GM12878 (cell line): ENCODE results near the gene IL18R1.

ENCODE experiments used
- ATF2 ChIP-seq: IDR thresholded peaks from 2 replicates; pipeline ENCODE4 v1.6.1; 2012; ENCODE audit warnings: low read length, inconsistent platforms
- IKZF1 ChIP-seq: fragments of 450-650 bp; conservative IDR thresholded peaks from 2 replicates; pipeline ENCODE4 v1.6.1; 2017; ENCODE audit warnings: antibody characterized with exemption, mild to moderate bottlenecking
- MTA3 ChIP-seq: IDR thresholded peaks from 2 replicates; pipeline ENCODE4 v1.6.1; 2012; ENCODE audit warnings: low read length, inconsistent platforms, borderline replicate concordance
- POLR2A ChIP-seq: IDR thresholded peaks from 2 replicates; pipeline ENCODE4 v1.6.1; 2011; ENCODE audit warnings: low read depth, mild to moderate bottlenecking, low read length
- YY1 ChIP-seq: IDR thresholded peaks from 2 replicates; pipeline ENCODE4 v1.6.1; 2011; ENCODE audit warnings: low read depth, mild to moderate bottlenecking, low read length
- ZNF384 ChIP-seq: IDR thresholded peaks from 2 replicates; pipeline ENCODE4 v1.6.1; 2012; ENCODE audit warnings: low read depth, mild to moderate bottlenecking, low read length, improper control_type of control experiment, borderline replicate concordance
- TF ChIP-seq, protein P1 (sequence below): fragments of 450-650 bp; IDR thresholded peaks from 2 replicates; pipeline ENCODE4 v1.6.1; 2018; ENCODE audit warnings: mild to moderate bottlenecking, low read depth, moderate library complexity; ENCODE audit not compliant: partially characterized antibody
- TF ChIP-seq, protein P2 (sequence below), 3 experiments: IDR thresholded peaks in 2 of 3; conservative IDR thresholded peaks in 1 of 3; 2 replicates each; pipeline ENCODE4 v1.5.1; 2011; ENCODE audit warnings: low read depth in 3 of 3, low read length in 3 of 3, mild to moderate bottlenecking in 3 of 3, control low read depth in 2 of 3, moderate library complexity in 2 of 3, inconsistent platforms in 1 of 3, mixed read lengths in 1 of 3; ENCODE audit not compliant: control insufficient read depth in 2 of 3, insufficient read depth in 1 of 3; ENCODE audit errors: extremely low read depth in 1 of 3

- TF ChIP-seq, protein P1, sequence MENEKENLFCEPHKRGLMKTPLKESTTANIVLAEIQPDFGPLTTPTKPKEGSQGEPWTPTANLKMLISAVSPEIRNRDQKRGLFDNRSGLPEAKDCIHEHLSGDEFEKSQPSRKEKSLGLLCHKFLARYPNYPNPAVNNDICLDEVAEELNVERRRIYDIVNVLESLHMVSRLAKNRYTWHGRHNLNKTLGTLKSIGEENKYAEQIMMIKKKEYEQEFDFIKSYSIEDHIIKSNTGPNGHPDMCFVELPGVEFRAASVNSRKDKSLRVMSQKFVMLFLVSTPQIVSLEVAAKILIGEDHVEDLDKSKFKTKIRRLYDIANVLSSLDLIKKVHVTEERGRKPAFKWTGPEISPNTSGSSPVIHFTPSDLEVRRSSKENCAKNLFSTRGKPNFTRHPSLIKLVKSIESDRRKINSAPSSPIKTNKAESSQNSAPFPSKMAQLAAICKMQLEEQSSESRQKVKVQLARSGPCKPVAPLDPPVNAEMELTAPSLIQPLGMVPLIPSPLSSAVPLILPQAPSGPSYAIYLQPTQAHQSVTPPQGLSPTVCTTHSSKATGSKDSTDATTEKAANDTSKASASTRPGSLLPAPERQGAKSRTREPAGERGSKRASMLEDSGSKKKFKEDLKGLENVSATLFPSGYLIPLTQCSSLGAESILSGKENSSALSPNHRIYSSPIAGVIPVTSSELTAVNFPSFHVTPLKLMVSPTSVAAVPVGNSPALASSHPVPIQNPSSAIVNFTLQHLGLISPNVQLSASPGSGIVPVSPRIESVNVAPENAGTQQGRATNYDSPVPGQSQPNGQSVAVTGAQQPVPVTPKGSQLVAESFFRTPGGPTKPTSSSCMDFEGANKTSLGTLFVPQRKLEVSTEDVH, result no peak
- no peak for TF ChIP-seq IKZF1
- TF ChIP-seq YY1, result no peak
- TF ChIP-seq ZNF384, result no peak
- TF ChIP-seq, protein P2, sequence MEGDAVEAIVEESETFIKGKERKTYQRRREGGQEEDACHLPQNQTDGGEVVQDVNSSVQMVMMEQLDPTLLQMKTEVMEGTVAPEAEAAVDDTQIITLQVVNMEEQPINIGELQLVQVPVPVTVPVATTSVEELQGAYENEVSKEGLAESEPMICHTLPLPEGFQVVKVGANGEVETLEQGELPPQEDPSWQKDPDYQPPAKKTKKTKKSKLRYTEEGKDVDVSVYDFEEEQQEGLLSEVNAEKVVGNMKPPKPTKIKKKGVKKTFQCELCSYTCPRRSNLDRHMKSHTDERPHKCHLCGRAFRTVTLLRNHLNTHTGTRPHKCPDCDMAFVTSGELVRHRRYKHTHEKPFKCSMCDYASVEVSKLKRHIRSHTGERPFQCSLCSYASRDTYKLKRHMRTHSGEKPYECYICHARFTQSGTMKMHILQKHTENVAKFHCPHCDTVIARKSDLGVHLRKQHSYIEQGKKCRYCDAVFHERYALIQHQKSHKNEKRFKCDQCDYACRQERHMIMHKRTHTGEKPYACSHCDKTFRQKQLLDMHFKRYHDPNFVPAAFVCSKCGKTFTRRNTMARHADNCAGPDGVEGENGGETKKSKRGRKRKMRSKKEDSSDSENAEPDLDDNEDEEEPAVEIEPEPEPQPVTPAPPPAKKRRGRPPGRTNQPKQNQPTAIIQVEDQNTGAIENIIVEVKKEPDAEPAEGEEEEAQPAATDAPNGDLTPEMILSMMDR (IDR thresholded peaks at IDR 0.05 in 2 of 3, conservative IDR thresholded peaks at IDR 0.05 in 1 of 3; ENCODE audit: control insufficient read depth in 2 of 3, extremely low read depth in 1 of 3, insufficient read depth in 1 of 3, low read depth in 3 of 3, low read length in 3 of 3), result no peak
- no peak for TF ChIP-seq MTA3
- TF ChIP-seq POLR2A, result no peak
- TF ChIP-seq ATF2, result no peak
These were observed 42.6 kb upstream of the IL18R1 start for GRCh38 chr2:102313025-102313424.
